Cortex of kidney (tissue), 1 donor: ENCODE data around the gene COG6.

ENCODE experiments used
- DNase-seq: peaks from one replicate; lab custom pipeline; 2025; lab: John Stamatoyannopoulos, UW

COG6 gene

GRCh38 chr13:39682310-39682709 is 26.8 kb downstream of the COG6 start:
- no peak for DNase-seq

GRCh38 chr13:39682788-39683187 is 27.3 kb downstream of the COG6 start:
- no peak for DNase-seq

- no peak for DNase-seq
These were observed 29.2 kb downstream of the COG6 start for GRCh38 chr13:39684531-39685137.

GRCh38 chr13:39685652-39686051 is 30.2 kb downstream of the COG6 start:
- no peak for DNase-seq

- no peak for DNase-seq
These were observed 32.8 kb downstream of the COG6 start for GRCh38 chr13:39688278-39688677.

- DNase-seq = no peak
These were observed 33.4 kb downstream of the COG6 start for GRCh38 chr13:39688699-39689405.

- DNase-seq = no peak
These were observed 37.4 kb downstream of the COG6 start for GRCh38 chr13:39692660-39693438.

- no peak for DNase-seq
These were observed 43.8 kb downstream of the COG6 start for GRCh38 chr13:39699274-39699673.

GRCh38 chr13:39712626-39713025 is 57.2 kb downstream of the COG6 start:
- no peak for DNase-seq

GRCh38 chr13:39729156-39729555 is 73.7 kb downstream of the COG6 start:
- DNase-seq = no peak

GRCh38 chr13:39734952-39735351 is 79.5 kb downstream of the COG6 start:
- DNase-seq = no peak

GRCh38 chr13:39737047-39737446 is 81.6 kb downstream of the COG6 start:
- no peak for DNase-seq

GRCh38 chr13:39740761-39741160 is 85.3 kb downstream of the COG6 start:
- DNase-seq = no peak

GRCh38 chr13:39748961-39749360 is 93.5 kb downstream of the COG6 start:
- DNase-seq = no peak

- no peak for DNase-seq
These were observed 94.1 kb downstream of the COG6 start for GRCh38 chr13:39749528-39749927.

- DNase-seq = no peak
These were observed 96.3 kb downstream of the COG6 start for GRCh38 chr13:39751805-39752204.

- DNase-seq = no peak
These were observed 105.1 kb downstream of the COG6 start for GRCh38 chr13:39760521-39760920.

- DNase-seq = no peak
These were observed 110.5 kb downstream of the COG6 start for GRCh38 chr13:39765801-39766463.

GRCh38 chr13:39766464-39767158 is 111.1 kb downstream of the COG6 start:
- no peak for DNase-seq

GRCh38 chr13:39767791-39768517 is 112.5 kb downstream of the COG6 start:
- no peak for DNase-seq

- DNase-seq = no peak
These were observed 113.5 kb downstream of the COG6 start for GRCh38 chr13:39768962-39769361.
